ENCODE results near the gene ART1.
A peak's percentile ranks its signal among the peaks of the same experiment; 100 is the strongest.

ART1 gene

DNA sequence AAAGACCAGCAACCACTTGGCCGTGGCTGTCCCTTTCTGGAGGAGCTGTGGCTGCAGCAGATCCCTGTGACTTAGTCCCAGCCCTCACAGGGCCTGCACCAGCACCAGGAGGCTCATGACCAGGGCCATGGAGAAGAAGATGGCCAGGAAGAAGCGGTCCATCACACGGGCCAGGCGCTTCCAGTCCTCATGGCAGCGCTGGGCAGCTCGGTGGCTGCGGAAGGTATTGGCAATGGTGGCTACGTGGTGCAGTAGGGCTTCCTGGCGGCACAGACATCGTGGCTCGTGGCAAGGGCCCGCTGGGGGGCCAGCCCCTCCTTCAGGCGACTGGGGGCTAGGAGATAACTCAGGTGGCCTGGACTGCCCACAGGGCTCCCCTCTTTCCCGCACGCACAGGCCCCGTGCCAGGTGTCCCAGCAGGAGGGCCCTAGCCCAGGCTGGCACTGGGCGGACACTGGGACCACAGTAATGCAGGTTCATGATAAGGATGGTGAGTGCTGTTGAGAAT lies 21.1 kb downstream of the ART1 start:
- DNase-seq (ENCODE audit: low spot score), result no peak

- peak; percentile 5 for DNase-seq (ENCODE audit: low spot score)
These were observed 22.5 kb downstream of the ART1 start for GRCh38 chr11:3667149-3668035.

- DNase-seq (ENCODE audit: low spot score), result no peak
These were observed 24.2 kb downstream of the ART1 start for GRCh38 chr11:3669128-3669527.

DNA sequence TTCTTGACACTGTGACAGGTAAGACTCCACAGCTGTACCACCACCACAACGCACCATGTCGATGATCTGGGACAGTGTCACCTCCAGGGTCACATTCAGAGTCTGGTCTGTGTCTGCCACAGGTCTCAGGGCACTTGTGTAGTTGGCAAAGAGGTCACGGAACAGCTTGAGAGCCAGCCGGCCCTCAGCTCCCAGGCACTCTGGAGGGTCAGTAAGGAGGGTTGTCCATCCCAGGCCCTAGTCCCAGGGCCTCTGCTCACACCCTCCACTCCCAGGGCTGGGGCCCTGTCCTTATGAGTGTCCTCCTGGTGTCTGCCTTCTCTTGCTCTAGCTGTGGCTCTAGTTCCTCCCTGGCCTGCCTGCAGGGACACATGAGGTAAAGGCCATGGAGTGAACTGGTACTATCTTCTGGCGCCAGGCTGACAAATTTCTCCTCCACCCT lies 24.8 kb downstream of the ART1 start:
- DNase-seq (ENCODE audit: low spot score), result peak; percentile 8

DNA sequence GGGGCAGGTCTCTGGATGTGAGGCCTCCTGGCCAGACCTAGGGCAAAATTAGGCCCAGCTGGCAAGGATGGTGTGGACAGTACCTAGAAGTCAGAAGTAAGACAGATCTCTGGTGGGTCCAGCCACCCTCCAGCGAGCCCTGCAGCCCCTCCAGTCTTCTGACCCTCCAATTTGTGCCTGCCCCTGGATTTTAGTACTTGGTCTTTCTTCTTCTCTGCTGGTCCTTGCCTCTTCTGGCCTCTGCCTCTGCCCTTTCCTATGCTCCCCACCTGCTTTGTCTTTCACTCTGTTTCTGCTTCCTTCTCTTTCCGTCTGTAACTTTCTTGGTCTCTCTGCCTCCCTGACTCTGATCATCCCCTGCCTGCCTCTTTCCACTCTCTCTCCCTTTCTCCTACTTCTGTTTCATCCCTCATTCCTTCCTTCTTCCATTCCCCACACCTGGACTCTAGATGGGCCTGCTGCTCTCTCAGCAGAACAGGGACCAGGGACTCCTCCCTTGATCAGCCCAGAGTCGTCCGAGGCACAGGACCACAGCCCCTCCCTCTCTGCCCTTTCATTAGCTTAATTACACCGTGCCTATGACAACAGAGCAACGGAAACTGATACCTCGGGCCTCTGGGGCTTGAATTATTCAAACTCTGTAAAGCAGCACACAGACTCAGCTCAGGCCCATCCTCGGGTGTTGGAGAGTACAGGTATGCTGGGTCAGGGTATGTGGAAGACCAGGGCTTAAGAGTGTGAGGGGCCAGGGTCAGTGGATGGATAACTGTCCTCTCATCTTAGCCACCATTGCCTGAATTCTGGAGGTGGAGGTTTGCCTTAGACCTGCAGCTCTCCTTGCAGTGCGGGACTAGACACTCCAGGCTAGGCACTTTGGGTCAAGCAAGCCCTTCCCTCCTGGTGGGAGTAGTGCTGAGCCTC lies 26.7 kb downstream of the ART1 start, which contains the start of gene CHRNA10:
Gene CHRNA10 (minus strand): TSS at position 51 of the 921 bp plus-strand sequence. CDS start 72 bp downstream, outside the sequence.
- DNase-seq (ENCODE audit: low spot score), result peak; percentile 6

GRCh38 chr11:3674189-3674588 lies 29.3 kb downstream of the ART1 start:
- DNase-seq (ENCODE audit: low spot score), result peak; percentile 7

GRCh38 chr11:3675971-3676370 lies 31.0 kb downstream of the ART1 start:
- DNase-seq (ENCODE audit: low spot score), result peak; percentile 6

- no peak for DNase-seq (ENCODE audit: low spot score)
These were observed 34.1 kb downstream of the ART1 start for GRCh38 chr11:3679077-3679476.

GRCh38 chr11:3683039-3683438 lies 38.1 kb downstream of the ART1 start:
- no peak for DNase-seq (ENCODE audit: low spot score)

DNA sequence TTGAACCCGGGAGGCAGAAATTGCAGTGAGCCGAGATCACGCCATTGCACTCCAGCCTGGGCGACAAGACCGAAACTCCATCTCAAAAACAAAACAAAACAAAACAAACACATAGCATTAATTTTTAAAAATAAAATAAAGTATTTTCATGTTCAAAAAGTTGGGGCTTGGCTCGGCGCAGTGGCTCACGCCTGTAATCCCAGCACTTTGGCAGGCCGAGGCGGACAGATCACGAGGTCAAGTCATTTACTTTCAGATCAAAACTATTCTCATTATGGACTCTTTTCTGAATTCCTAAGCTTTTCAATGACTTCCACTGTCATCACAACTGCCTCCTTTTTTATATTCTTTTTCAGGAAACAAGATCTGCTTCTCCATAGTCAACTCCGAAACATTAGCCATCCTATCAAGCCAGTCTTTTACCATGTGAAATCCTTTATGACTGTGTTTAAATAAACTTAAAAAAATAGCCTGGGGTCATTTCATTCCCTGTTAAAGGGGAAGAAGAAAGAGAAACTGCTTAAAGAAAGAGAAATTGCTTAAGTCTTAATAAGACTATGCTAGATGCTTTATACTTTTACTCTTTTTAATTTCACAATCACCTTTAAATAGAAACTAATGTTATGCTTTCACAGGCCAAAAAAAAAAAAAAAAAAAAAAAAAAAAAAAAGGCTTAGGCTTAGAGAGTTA lies 39.3 kb downstream of the ART1 start:
- no peak for DNase-seq (ENCODE audit: low spot score)

DNA sequence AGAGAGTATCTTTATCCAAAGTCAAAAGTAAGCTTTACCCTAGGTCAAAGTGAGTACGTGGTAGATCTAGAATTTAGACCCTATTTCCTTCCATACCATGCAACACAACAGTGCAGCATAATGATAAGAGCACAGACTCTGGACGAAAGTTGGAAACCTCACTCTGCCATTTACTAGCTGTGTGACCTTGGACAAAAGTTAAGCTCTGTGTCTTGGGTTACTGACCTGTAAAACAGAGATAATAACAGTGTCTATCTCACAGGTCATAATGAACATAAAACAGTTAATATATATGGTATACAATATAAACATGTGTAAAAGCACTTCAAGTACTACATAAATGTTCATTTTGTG lies 39.9 kb downstream of the ART1 start:
- DNase-seq (ENCODE audit: low spot score), result peak; percentile 10

DNA sequence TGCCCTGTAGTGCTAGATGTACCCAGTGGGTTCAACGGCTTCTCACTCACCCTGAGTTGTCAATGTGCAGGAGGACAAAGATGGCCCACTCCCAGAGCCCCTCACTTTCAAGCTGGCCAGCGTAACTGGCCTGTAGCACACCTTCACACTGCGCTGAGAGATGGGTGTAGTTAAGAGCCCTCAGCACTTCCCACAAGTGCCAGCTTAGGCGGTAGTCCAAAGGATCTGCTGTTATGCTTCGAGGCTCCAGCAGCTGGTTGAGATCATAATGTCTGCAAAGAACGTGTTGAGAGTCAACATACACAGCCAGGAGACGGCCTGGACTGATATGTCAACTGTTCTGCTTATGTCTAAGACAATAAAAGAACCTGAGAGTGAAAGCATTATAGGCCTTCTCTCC lies 41.0 kb downstream of the ART1 start:
- DNase-seq (ENCODE audit: low spot score), result no peak

GRCh38 chr11:3686751-3687150 lies 41.8 kb downstream of the ART1 start:
- no peak for DNase-seq (ENCODE audit: low spot score)

GRCh38 chr11:3700410-3700809 lies 55.5 kb downstream of the ART1 start:
- no peak for DNase-seq (ENCODE audit: low spot score)

- no peak for DNase-seq (ENCODE audit: low spot score)
These were observed 56.0 kb downstream of the ART1 start for GRCh38 chr11:3700910-3701309.

DNA sequence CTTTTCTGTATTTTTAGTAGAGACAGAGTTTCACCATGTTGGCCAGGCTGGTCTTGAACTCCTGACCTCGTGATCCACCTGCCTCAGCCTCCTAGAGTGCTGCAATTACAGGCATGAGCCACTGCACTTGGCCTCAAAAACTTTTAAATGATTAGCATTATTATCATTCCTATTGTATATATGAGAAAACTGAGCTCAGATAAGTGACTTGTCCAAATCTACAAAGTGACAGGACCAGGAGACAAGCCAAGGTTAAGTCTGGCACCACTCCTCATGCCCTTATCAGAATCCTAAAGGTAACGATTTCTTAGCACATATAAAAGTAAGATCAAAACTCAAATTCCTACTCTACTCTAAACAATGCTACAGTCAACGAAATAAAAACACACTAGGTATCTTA lies 58.5 kb downstream of the ART1 start:
- no peak for DNase-seq (ENCODE audit: low spot score)

- DNase-seq (ENCODE audit: low spot score), result no peak
These were observed 62.2 kb downstream of the ART1 start for GRCh38 chr11:3707176-3707575.

GRCh38 chr11:3709977-3710376 lies 65.0 kb downstream of the ART1 start:
- peak; percentile 30 for DNase-seq (ENCODE audit: low spot score)

- DNase-seq (ENCODE audit: low spot score), result no peak
These were observed 65.7 kb downstream of the ART1 start for GRCh38 chr11:3710485-3711259.

- no peak for DNase-seq (ENCODE audit: low spot score)
These were observed 67.3 kb downstream of the ART1 start for GRCh38 chr11:3712274-3712673.
